ENCODE measurements around the gene MIB1.
"Not testable (repeated sequence)": the region's sequence is repeated elsewhere in the genome, so short reads cannot be mapped to it uniquely, and the experiment has no call there.

The MIB1 gene

GRCh38 chr18:21745231-21745630 is 4.6 kb downstream of the MIB1 start:
- no peak for DNase-seq

- no peak for DNase-seq
Observed at GRCh38 chr18:21747268-21747667, 6.7 kb downstream of the MIB1 start.

GRCh38 chr18:21747764-21748693 is 7.4 kb downstream of the MIB1 start:
- DNase-seq = no peak

DNA sequence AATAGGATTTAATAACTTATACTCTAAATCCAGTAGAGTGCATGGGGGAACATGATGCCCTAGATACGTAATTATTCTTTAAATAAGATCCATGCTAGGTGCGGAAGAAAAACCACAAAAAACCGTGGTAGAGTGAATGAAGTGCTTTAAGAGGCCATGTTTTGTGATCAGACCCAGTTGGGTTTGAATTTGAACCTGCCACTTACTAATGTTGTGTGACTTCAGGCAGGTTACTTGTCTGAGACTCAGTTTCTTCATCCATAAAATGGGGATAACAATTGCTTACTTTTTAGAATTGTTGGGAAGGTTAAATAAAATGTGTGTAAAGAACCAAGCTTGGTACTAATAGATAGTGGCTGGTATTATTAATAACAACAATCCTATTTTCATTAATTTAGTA is 17.2 kb downstream of the MIB1 start:
- DNase-seq = no peak

DNA sequence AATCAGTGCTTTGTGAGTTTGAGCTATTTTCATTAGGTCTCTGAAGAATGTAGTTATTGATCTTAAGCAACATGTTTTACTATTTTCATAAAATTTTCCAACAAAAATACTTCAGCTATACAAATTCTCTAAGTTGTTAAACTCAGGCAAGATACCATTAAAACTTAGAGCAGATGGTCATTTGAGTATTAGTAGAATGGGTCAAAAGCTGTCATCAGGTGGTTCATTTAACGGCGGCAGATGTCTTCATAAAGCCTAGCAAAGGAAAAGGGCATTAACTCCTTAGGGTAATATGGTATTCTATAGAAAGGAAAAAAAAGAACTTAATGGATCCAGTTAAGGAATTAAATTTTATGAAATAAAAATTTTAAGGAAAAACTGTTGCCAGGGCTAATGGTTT is 19.2 kb downstream of the MIB1 start:
- DNase-seq = no peak

- DNase-seq = no peak
Observed at GRCh38 chr18:21760321-21760720, 19.7 kb downstream of the MIB1 start.

DNA sequence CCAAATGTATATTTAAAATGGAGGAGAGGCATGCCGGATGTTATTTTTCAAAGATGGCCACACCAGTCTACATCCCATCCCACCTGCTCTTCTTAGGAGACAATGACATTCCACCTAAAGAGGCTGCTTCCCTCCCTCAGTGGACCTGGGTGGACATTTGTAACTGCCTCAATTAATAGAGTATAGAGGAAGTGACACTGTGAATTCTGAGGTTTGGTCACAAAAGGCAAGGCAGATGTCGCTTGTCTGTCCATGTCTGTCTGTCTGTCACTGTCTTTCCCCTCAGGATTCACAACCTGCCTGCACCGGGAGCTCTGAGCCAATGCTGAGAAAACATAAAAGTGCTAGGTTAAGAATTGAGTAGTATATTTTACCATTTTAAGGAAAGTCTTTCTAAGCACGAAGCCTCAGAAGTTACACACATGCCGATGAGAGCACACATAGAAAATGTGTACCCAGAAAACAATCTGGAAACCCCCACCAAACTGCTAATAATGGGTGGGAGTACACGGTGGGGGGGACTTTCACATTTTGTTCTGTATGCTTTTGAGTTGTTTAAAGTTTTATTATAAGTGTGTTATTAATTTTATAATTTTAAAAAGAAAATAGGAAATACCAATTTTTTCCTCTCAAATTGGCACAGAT is 21.0 kb downstream of the MIB1 start:
- DNase-seq = no peak

DNA sequence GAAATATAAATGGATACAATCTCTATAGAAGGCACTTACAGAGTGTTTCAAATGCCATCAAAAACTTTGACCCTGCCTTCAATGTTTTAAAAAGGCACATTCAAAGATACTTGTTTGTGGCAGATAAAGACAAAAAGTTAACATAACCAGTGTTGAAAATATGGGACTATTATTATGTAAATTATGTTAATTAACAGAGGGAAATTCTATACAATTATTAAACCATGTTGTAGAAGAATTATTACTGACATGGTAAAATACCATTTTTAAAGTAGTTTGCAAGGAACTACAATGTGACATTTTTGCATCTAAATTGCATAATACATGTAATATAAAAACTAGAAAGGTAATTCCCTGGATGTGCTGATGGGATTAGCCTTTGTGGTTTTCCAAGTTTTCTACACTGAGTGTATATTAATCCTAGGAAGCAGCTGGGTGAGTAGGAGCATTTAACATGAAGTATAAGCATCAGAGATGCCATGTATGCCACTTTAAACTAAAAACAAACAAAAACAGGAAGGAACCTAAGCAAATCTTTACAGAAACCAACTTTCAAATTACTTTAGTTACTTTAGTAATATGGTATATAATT is 21.7 kb downstream of the MIB1 start:
- no peak for DNase-seq

DNA sequence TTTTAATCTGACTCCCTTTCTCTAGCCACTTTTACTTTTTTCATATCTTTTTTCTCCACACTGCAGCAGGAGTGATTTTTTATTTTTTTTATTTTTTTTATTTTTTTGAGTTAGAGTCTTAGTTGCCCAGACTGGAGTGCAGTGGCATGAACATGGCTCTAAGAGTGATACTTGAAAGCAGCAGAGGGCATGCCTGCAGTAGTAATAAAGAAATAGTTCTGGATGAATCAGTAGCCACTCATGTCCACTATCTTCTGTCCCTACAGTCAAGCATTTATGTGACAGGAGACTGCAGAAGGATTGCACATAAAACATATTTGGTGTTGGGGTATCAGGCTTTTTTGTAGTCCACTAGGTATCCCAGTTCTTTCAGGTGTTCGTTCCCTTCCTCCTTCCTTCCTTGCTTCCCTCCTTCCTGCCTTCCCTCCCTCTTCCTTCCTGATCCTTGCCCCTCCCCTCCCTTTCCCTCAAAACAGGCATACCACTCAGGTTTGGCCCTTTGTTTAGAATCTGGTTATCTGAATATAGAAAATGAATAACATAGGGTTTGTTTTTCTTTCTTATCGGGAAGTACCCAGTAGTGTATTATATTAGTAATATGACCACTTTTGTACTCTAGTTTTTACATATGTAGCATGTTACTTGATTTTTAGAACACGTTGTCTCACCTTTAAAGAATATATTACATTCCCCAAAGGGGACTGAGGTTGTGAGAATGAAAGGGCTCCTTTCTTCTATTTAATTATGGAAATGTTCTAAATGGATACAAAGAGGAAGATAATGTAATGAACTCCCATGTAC is 23.5 kb downstream of the MIB1 start:
- no peak for DNase-seq

DNA sequence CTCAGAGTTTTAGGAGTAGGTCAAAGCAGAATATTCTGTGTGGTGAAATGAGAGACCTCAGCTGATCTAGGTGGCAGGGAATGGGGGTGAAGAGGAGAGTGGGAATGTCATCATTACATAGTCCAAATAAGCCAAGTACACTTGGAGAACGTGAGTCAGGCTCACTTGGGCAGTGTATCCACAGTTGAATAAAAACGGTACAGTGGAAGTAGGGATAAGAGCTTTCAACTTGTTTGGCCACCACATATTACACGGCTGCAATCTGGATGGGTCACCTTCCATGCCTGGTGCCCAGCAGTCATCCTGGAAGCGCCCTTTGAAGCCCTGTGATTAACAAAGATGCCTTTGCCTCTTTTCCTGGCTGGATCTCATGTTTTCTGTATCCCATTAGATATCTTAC is 28.6 kb downstream of the MIB1 start:
- no peak for DNase-seq

DNA sequence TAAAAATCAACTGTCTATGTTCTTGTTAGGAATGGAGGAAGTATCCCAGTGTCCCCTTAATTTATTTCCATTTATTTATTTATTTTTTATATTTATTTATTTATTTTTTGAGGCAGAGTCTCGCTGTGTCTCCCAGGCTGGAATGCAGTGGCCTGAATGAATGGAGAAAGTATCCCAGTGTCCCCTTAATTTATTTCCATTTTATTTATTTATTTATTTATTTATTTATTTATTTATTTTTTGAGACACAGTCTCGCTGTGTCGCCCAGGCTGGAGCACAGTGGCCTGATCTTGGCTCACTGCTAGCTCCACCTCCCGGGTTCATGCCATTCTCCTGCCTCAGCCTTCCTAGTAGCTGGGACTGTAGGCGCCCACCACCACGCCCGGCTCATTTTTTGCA is 34.1 kb downstream of the MIB1 start:
- DNase-seq = no peak

- DNase-seq = no peak
Observed at GRCh38 chr18:21777814-21778213, 37.2 kb downstream of the MIB1 start.

DNA sequence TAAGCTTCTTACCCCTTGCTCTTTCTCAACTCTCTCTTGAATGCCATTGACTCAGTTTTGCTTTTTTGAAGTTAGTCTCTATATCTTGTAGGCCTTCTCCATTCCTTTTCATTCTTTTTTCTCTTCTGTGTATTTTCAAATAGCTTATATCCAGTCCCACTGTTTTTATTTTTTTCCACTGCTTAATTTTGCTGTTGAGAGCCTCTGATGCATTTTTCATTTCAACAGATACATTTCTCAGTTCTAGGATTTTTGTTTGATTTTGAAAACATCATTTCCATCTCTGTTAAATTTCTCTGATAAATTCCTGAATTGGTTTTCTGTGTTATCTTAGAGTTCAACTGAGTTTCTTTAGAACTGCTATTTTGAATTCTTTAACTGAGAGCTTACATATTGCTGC is 45.9 kb downstream of the MIB1 start:
- no peak for DNase-seq

DNA sequence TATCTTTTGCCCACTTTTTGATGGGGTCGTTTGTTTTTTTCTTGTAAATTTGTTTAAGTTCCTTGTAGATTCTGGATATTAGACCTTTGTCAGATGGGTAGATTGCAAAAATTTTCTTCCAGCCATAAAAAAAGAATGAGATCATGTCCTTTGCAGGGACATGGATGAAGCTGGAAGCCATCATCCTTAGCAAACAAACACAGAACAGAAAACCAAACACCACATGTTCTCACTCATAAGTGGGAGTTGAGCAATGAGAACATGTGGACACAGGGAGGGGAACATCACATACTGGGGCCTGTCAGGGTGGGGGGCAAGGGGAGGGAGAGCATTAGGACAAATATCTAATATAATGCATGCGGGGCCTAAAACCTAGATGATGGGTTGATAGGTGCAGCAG is 55.5 kb downstream of the MIB1 start:
- not testable (repeated sequence) for DNase-seq

- DNase-seq = no peak
Observed at GRCh38 chr18:21798126-21798525, 57.5 kb downstream of the MIB1 start.

- no peak for DNase-seq
Observed at GRCh38 chr18:21799721-21800120, 59.1 kb downstream of the MIB1 start.

GRCh38 chr18:21803495-21803894 is 62.9 kb downstream of the MIB1 start:
- DNase-seq = no peak

DNA sequence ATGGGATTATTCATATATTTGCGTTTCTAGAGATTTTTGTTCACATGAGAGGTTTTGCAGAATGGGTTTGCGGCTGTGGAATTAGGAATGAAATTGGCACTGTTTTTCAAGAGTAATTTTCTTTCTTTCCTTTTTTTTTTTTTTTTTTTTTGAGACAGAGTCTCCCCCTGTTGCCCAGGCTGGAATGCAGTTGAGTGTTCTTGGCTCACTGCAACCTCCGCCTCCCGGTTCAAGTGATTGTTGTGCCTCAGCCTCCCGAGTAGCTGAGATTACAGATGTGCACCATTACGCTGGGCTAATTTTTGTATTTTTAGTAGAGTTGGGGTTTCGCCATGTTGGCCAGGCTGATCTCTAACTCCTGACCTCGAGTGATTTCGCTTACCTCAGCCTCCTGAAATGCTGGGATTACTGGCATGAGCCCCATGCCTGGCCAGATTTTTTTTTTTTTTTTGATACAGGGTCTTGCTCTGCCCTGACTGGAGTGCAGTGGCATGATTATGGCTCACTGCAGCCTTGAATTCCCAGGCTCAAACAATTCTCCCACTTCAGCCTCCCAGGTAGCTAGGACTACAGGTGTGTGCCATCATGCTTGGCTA is 65.3 kb downstream of the MIB1 start:
- no peak for DNase-seq

DNA sequence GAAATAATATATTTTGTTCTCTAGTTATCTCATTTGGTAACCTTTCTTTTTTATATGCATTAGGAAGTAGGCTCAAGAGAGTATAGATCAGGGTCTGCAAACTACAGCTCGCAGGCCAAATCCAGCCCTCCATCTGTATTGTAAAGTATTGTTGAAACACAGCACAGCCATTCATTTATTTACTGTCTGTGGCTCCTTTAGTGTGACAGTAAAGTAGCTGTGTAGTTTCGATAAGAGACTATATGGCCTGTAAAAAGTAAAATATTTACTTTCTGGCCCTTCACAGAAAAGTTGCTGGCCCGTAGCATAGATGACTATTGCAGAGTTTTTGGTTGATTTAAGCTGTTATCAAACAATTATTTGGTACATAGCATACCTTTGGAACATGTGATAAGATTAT is 67.6 kb downstream of the MIB1 start:
- no peak for DNase-seq

DNA sequence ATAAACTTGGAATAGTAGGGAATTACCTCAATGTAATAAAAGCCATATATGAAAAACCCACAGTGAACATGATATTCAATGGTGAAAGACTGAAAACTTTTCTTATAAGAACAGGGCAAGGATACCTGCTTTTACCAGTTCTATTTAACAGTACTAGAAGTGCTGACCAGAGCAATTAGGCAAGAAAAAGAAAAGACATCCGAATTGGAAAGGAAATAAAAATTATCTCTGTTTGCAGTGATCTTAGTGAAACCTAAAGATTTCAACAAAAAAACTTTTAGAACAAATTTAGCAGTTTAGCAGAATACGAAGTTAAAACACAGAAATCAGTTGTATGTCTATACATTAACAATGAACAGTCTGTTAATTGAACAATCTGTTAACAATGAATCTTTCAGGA is 69.1 kb downstream of the MIB1 start:
- no peak for DNase-seq

- DNase-seq = no peak
Observed at GRCh38 chr18:21815101-21815500, 74.5 kb downstream of the MIB1 start.

- DNase-seq = no peak
Observed at GRCh38 chr18:21820033-21820810, 79.6 kb downstream of the MIB1 start.
